Karpas-422 (cell line): ENCODE data around the gene PCDHA8. TPM values are rescaled to one million over a fixed set of nuclear protein-coding genes. Genes with fewer than 3 reads are reported as not detected.
"Not testable (repeated sequence)": the region's sequence is repeated elsewhere in the genome, so short reads cannot be mapped to it uniquely, and the experiment has no call there.

Experiments used
- DNase-seq: peaks from one replicate; pipeline ENCODE4 v3.0.0-alpha.2; 2015
- H2AFZ ChIP-seq: fragments of 200-600 bp; sonication (generic); 2 replicates; pipeline ENCODE4 v1.6.1; 2014; ENCODE audit warnings: antibody characterized with exemption, low read length, mixed read lengths
- H3K27ac ChIP-seq: fragments of 200-600 bp; sonication (generic); 2 replicates; pipeline ENCODE4 v1.5.1; 2014; ENCODE audit warnings: mild to moderate bottlenecking, low read length, moderate library complexity
- H3K27me3 ChIP-seq: fragments of 200-600 bp; sonication (generic); 2 replicates; pipeline ENCODE4 v1.6.1; 2014; ENCODE audit warnings: low read length, mixed read lengths
- H3K36me3 ChIP-seq: fragments of 200-600 bp; sonication (generic); 2 replicates; pipeline ENCODE4 v1.6.1; 2014; ENCODE audit warnings: low read length, mixed read lengths; ENCODE audit not compliant: insufficient read depth
- H3K4me1 ChIP-seq: fragments of 200-600 bp; sonication (generic); 2 replicates; pipeline ENCODE4 v1.6.1; 2014; ENCODE audit warnings: mild to moderate bottlenecking, low read length, mixed read lengths
- H3K4me2 ChIP-seq: fragments of 200-600 bp; sonication (generic); 2 replicates; pipeline ENCODE4 v1.6.1; 2014; ENCODE audit warnings: low read length, low read depth, mild to moderate bottlenecking; ENCODE audit not compliant: poor library complexity, severe bottlenecking
- H3K4me3 ChIP-seq: fragments of 200-600 bp; sonication (generic); 2 replicates; pipeline ENCODE4 v1.5.1; 2014; ENCODE audit warnings: mild to moderate bottlenecking, antibody characterized with exemption, low read length, mixed read lengths
- H3K79me2 ChIP-seq: fragments of 200-600 bp; sonication (generic); 2 replicates; pipeline ENCODE4 v1.6.1; 2014; ENCODE audit warnings: mild to moderate bottlenecking, low read length, mixed read lengths
- H3K9ac ChIP-seq: fragments of 200-600 bp; sonication (generic); 2 replicates; pipeline ENCODE4 v1.6.0; 2014; ENCODE audit warnings: low read length
- H3K9me2 ChIP-seq: fragments of 200-600 bp; sonication (generic), shearing (Covaris generic); replicated peaks from 2 replicates; pipeline ENCODE4 v1.6.0; 2014; ENCODE audit warnings: mild to moderate bottlenecking, low read length, moderate library complexity; ENCODE audit not compliant: insufficient read depth
- H3K9me3 ChIP-seq: fragments of 300-700, 200-600 bp; sonication (generic); 2 replicates; pipeline ENCODE4 v1.6.1; 2014; ENCODE audit warnings: low read length, mixed read lengths
- H4K20me1 ChIP-seq: fragments of 200-600 bp; sonication (generic); 2 replicates; pipeline ENCODE4 v1.6.1; 2014; ENCODE audit warnings: mild to moderate bottlenecking, antibody characterized with exemption, low read length, low read depth; ENCODE audit not compliant: insufficient read depth
- total RNA-seq: library from RNA; depleted of rRNA; stranded (reverse); fragments of >200 nt; shearing (Covaris generic); gene quantifications from 2 replicates; pipeline ENCODE4 v1.2.3, GENCODE V29; 2014; ENCODE audit warnings: low replicate concordance

PCDHA8 gene
- total RNA-seq, 1 experiment from 2014 or later = not detected

GRCh38 chr5:140835622-140836510, 5.1 kb upstream of the PCDHA8 start:
- H3K4me3 ChIP-seq = no peak overlapping the region
- H3K4me2 ChIP-seq = no peak overlapping the region
- DNase-seq = no peak
- no peak overlapping the region for H3K27ac ChIP-seq
- H3K9me2 ChIP-seq = no peaks in the 10 kb centered on the region
- no peak overlapping the region for H3K9ac ChIP-seq
- H3K4me1 ChIP-seq = no peaks in the 10 kb centered on the region
- no peaks in the 10 kb centered on the region for H4K20me1 ChIP-seq
- H3K27me3 ChIP-seq = no peaks in the 10 kb centered on the region; the same call in 1 of the 2 replicates
- no peaks in the 10 kb centered on the region for H3K9me3 ChIP-seq
- no peak overlapping the region for H2AFZ ChIP-seq
- no peaks in the 10 kb centered on the region for H3K36me3 ChIP-seq
- no peaks in the 10 kb centered on the region for H3K79me2 ChIP-seq

- H3K4me3 ChIP-seq = no peak overlapping the region
- no peak overlapping the region for H3K9ac ChIP-seq
- H3K4me2 ChIP-seq = no peak overlapping the region
- H3K9me2 ChIP-seq = no peaks in the 10 kb centered on the region
- no peaks in the 10 kb centered on the region for H3K36me3 ChIP-seq
- no peak overlapping the region for H2AFZ ChIP-seq
- H3K27ac ChIP-seq = no peak overlapping the region
- no peaks in the 10 kb centered on the region for H3K27me3 ChIP-seq
- H3K79me2 ChIP-seq = no peaks in the 10 kb centered on the region
- no peak for DNase-seq
- no peaks in the 10 kb centered on the region for H3K4me1 ChIP-seq
- H3K9me3 ChIP-seq = no peaks in the 10 kb centered on the region
- H4K20me1 ChIP-seq = no peaks in the 10 kb centered on the region
These were observed 2.1 kb downstream of the PCDHA8 start for GRCh38 chr5:140842798-140843733.

- H4K20me1 ChIP-seq, H3K4me3 ChIP-seq, H3K9me2 ChIP-seq, DNase-seq, H3K4me2 ChIP-seq, H3K27me3 ChIP-seq, H3K9me3 ChIP-seq, H3K4me1 ChIP-seq, H3K79me2 ChIP-seq, H3K27ac ChIP-seq, H3K9ac ChIP-seq, H3K36me3 ChIP-seq, H2AFZ ChIP-seq: not testable (repeated sequence)
These were observed 7.4 kb downstream of the PCDHA8 start, which contains the start of gene PCDHA9 for GRCh38 chr5:140848139-140849102. TSS of gene PCDHA9 (plus strand) at chr5:140848382. CDS start at chr5:140848496, 114 bp downstream.

GRCh38 chr5:140849831-140850634, 9.0 kb downstream of the PCDHA8 start:
- H3K4me2 ChIP-seq, H3K9ac ChIP-seq, H3K36me3 ChIP-seq, H4K20me1 ChIP-seq, H3K27ac ChIP-seq, H3K4me3 ChIP-seq, H2AFZ ChIP-seq, H3K4me1 ChIP-seq, H3K9me2 ChIP-seq, DNase-seq, H3K79me2 ChIP-seq, H3K9me3 ChIP-seq, H3K27me3 ChIP-seq: not testable (repeated sequence)

GRCh38 chr5:140855772-140856674, 15.0 kb downstream of the PCDHA8 start, which contains the start of gene PCDHA10:
TSS of gene PCDHA10 (plus strand) at chr5:140855897. CDS start at chr5:140856049, 152 bp downstream.
- Histone ChIP-seq H3K9me2 (no peaks in the 10 kb centered on the region), H3K9me3 (no peaks in the 10 kb centered on the region), H3K4me1 (no peaks in the 10 kb centered on the region), H3K36me3 (no peaks in the 10 kb centered on the region), H3K27me3 (no peaks in the 10 kb centered on the region), H3K27ac (no peak within 1 kb of the TSS), H3K79me2 (no peaks in the 10 kb centered on the region), H2AFZ (no peak within 1 kb of the TSS), H3K4me3 (no peak within 1 kb of the TSS), H3K4me2 (no peak within 1 kb of the TSS), H4K20me1 (no peaks in the 10 kb centered on the region), H3K9ac (no peak within 1 kb of the TSS)
- DNase-seq = peak; percentile 81

- Histone ChIP-seq H4K20me1 (no peaks in the 10 kb centered on the region), H3K9ac (no peak overlapping the region), H3K36me3 (no peaks in the 10 kb centered on the region), H2AFZ (no peak overlapping the region), H3K4me1 (no peaks in the 10 kb centered on the region), H3K4me2 (no peak overlapping the region), H3K27me3 (no peaks in the 10 kb centered on the region), H3K9me2 (no peaks in the 10 kb centered on the region), H3K79me2 (no peaks in the 10 kb centered on the region), H3K4me3 (no peak overlapping the region), H3K27ac (no peak overlapping the region), H3K9me3 (no peaks in the 10 kb centered on the region)
- no peak for DNase-seq
These were observed 16.4 kb downstream of the PCDHA8 start for GRCh38 chr5:140857177-140857986.
